Ovary (tissue), 9 donors: ENCODE measurements around the gene ARID1B. TPM values are rescaled to one million over a fixed set of nuclear protein-coding genes. Genes with fewer than 3 reads are reported as not detected.

Source experiments
- DNase-seq, 5 donors: peaks; one replicate each; pipeline ENCODE4 v3.0.0-alpha.2; 2019 to 2020
- H3K27ac ChIP-seq, 2 donors: fragments of 200-600 bp; one replicate each; pipeline versions ENCODE4 v1.5.1 to v1.8.0; 2019 to 2022
- H3K27me3 ChIP-seq: fragments of 200-600 bp; one replicate; pipeline ENCODE4 v1.8.0; 2022
- H3K36me3 ChIP-seq: fragments of 200-600 bp; sonication (generic); one replicate; pipeline ENCODE4 v1.5.1; 2019
- H3K4me1 ChIP-seq: one replicate; pipeline ENCODE4 v1.8.1; 2013; ENCODE audit warnings: mild to moderate bottlenecking, moderate library complexity; ENCODE audit not compliant: insufficient read depth
- H3K4me3 ChIP-seq: fragments of 200-600 bp; sonication (generic); one replicate; pipeline ENCODE4 v1.5.1; 2017
- H3K9me3 ChIP-seq, 2 donors: fragments of 200-600 bp in 1 of 2; sonication (generic) in 1 of 2; one replicate each; pipeline versions ENCODE4 v1.5.1 to v1.8.1; 2013 to 2019; ENCODE audit warnings: mild to moderate bottlenecking in 1 of 2, moderate library complexity in 1 of 2
- EP300 ChIP-seq: sonication (generic); formaldehyde crosslinking; IDR thresholded peaks from one replicate; pipeline ENCODE4 v1.6.1; 2017; ENCODE audit warnings: antibody characterized with exemption
- POLR2A ChIP-seq: fragments of 450-650 bp; IDR thresholded peaks from one replicate; pipeline ENCODE4 v1.6.1; 2017; ENCODE audit warnings: antibody characterized with exemption, mild to moderate bottlenecking, moderate library complexity
- WGBS, 3 donors: extraction: QIAGEN DNeasy Blood & Tissue Kit in 1 of 3; methylation state at CpG; one replicate each; pipeline versions ENCODE4 v1.1.5 to v1.1.7; 2013 to 2017; 5-methylcytosine and 5-hydroxymethylcytosine counted together
- intact Hi-C, 4 donors: fragments of 100-400 bp; cut with DNase I; formaldehyde crosslinking; loops; one replicate each; pipeline versions ENCODE4 v1.11.0 to v1.15.1; 2022 to 2023
- polyA plus RNA-seq, 2 donors: library from polyadenylated mRNA; stranded (reverse); fragments of 200-250 nt in 1 of 2; fragments of 350-450 nt in 1 of 2; fragmentation: Illumina TruSeq in 1 of 2; extraction: RNeasy Lipid Tissue Mini Kit (QIAGEN cat#74804) in 1 of 2; gene quantifications; one replicate each; pipeline ENCODE4 v1.2.3, GENCODE V29; 2013 to 2014
- total RNA-seq, 7 donors: library from RNA; depleted of rRNA in 2 of 7; stranded (reverse); fragments of >200 nt in 2 of 7; fragmentation: NEBNext Ultra II Directional in 3 of 7; extraction: Animal tissue kit (Norgen Biotek cat#: 25700) in 3 of 7; gene quantifications; one replicate each; pipeline versions ENCODE4 v1.1.0 to v1.2.4, GENCODE V29; 2016 to 2023
- TF ChIP-seq, protein P1 (sequence below), 3 donors: fragments of 450-650 bp in 2 of 3; fragments of 200-600 bp in 1 of 3; IDR thresholded peaks; one replicate each; pipeline versions ENCODE4 v1.5.1 to v1.8.0; 2016 to 2022; ENCODE audit warnings: antibody characterized with exemption in 3 of 3, mild to moderate bottlenecking in 1 of 3
- donor health status: DM: no; HTN: no; CAD: no; lungs with moderate emphysema.
- donor health status: DM: no; HTN: no; CAD: no.
- donor health status: Bipolar disorder and iron deficiency.
- donor health status: DM: yes; HTN: yes; CAD: no.
- donor health status: DM: no; HTN: no; CAD: no.
- donor health status: DM: yes; HTN: yes; CAD: no.

The ARID1B gene
- total and polyA plus RNA-seq, 9 donors: 33.2 to 144 (median 105) TPM

DNA sequence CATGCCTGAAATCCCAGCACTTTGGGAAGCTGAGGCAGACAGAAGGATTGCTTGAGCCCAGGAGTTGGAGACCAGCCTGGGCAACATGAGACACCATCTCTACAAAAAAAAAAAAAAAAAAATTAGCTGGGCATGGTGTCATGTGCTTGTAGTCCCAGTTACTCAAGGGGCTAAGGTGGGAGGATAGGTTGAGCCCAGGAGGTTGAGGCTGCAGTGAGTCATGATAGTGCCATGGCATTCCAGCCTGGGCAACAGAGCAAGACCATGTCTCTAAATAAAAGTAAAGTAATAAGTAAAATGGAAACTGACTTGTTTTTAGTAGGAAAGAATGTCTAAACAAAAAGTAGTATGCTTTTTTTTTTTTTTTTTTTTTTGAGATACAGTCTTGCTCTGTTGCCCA is 240.7 kb downstream of the ARID1B start:
- Histone ChIP-seq H3K4me3 (no peak overlapping the region), H3K9me3 (no peaks in the 10 kb centered on the region), H3K27ac (no peak overlapping the region), H3K4me1 (peaks cover 15% of the 10 kb centered on the region), H3K27me3 (no peaks in the 10 kb centered on the region), H3K36me3 (no peaks in the 10 kb centered on the region)
- no peak for TF ChIP-seq POLR2A
- no peak for TF ChIP-seq EP300
- TF ChIP-seq, protein P1, sequence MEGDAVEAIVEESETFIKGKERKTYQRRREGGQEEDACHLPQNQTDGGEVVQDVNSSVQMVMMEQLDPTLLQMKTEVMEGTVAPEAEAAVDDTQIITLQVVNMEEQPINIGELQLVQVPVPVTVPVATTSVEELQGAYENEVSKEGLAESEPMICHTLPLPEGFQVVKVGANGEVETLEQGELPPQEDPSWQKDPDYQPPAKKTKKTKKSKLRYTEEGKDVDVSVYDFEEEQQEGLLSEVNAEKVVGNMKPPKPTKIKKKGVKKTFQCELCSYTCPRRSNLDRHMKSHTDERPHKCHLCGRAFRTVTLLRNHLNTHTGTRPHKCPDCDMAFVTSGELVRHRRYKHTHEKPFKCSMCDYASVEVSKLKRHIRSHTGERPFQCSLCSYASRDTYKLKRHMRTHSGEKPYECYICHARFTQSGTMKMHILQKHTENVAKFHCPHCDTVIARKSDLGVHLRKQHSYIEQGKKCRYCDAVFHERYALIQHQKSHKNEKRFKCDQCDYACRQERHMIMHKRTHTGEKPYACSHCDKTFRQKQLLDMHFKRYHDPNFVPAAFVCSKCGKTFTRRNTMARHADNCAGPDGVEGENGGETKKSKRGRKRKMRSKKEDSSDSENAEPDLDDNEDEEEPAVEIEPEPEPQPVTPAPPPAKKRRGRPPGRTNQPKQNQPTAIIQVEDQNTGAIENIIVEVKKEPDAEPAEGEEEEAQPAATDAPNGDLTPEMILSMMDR (IDR thresholded peaks at IDR 0.05): no peak
- no peak for DNase-seq
- intact Hi-C loops: no loop called here

DNA sequence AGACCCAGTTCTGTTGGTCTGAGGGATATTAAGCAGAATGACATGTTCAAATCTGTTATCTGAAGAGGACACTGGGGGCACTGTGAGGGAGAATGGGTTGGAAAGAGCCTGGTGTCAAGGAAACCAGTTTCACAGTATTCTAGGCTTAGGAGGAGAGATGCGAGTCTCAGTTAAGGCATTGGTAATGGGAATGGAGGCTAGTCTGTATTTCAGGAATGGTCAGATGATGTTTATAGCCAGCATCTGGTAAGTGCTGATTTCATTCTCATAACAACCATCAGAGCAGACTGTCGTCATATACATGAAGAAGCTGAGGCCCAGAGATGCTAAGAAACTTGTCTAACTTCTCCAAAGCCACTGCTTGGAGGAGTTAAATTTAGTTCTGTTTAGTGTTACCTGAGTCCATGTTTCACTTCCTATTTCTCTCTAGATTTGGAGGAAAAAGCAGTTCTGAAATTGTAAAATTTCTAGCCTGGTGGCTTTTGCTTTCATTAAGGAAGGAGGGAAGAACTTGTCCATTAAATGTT is 242.0 kb downstream of the ARID1B start:
- Histone ChIP-seq H3K4me3 (no peak overlapping the region), H3K27me3 (no peaks in the 10 kb centered on the region), H3K36me3 (no peaks in the 10 kb centered on the region), H3K27ac (peak overlapping the region in 1 of 2 donors; percentile 99), H3K4me1 (peaks cover 10% of the 10 kb centered on the region), H3K9me3 (no peaks in the 10 kb centered on the region)
- TF ChIP-seq EP300 (no peak), POLR2A (no peak)
- TF ChIP-seq, protein P1 (IDR thresholded peaks at IDR 0.05): no peak
- no peak for DNase-seq
- intact Hi-C loops: no loop called here
- 75 to 92% (median 86%) methylated on average over 2 of the region's 2 CpGs for WGBS, 3 donors

DNA sequence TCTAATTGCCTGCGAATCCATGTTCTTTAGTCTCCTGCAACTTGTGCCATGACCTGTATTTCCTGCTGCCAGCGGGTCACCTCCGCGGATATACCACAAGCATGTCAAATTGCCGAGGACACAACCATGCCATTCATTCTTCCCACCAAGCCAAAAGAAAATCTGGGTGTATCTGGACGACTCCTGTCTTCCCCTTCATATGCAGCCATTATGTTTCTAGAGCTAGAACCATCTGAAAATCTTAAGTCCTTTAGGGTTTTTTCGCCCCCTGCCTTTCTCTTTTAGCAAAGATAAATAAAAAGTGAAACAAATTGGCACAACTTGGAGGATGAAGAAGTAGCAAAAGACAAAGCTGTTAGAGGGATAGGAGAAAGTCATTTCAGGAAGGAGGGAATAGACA is 242.6 kb downstream of the ARID1B start:
- Histone ChIP-seq H3K27ac (peak overlapping the region in 1 of 2 donors; percentile 99), H3K27me3 (no peaks in the 10 kb centered on the region), H3K36me3 (no peaks in the 10 kb centered on the region), H3K4me3 (no peak overlapping the region), H3K4me1 (peaks cover 10% of the 10 kb centered on the region), H3K9me3 (no peaks in the 10 kb centered on the region)
- WGBS, 3 donors: 51 to 64% (median 62%) methylated on average over 7 of the region's 7 CpGs
- intact Hi-C loops: loop anchor here in 3 of 4 donors (2.0 to 10.0 kb wide), 4 partner anchors 241 to 455 kb away; partner anchors contain the start of gene ARID1B (in 1 of the 3)
- no peak for TF ChIP-seq POLR2A
- TF ChIP-seq, protein P1 (IDR thresholded peaks at IDR 0.05): peak in 1 of 3 donors; percentile 12
- no peak for DNase-seq

GRCh38 chr6:157020398-157020797 is 243.2 kb downstream of the ARID1B start:
- Histone ChIP-seq H3K4me3 (peak overlapping the region; percentile 88), H3K4me1 (peaks cover 10% of the 10 kb centered on the region), H3K9me3 (no peaks in the 10 kb centered on the region), H3K36me3 (no peaks in the 10 kb centered on the region), H3K27me3 (no peaks in the 10 kb centered on the region), H3K27ac (peak overlapping the region; percentile 98 to 99)
- TF ChIP-seq EP300 (no peak), POLR2A (no peak)
- TF ChIP-seq, protein P1 (IDR thresholded peaks at IDR 0.05): no peak
- DNase-seq: no peak
- intact Hi-C loops: loop anchor here in 3 of 4 donors (2.0 to 10.0 kb wide), 4 partner anchors 242 to 456 kb away; partner anchors contain the start of gene ARID1B (in 1 of the 3)
- WGBS, 3 donors: 20 to 25% (median 20%) methylated on average over 4 of the region's 4 CpGs
